C4-2B (cell line): Measurements from ENCODE around the gene RBM47.

Source experiments
- ZFX ChIP-seq: fragments of 450-650 bp; IDR thresholded peaks from 2 replicates; pipeline ENCODE4 v1.6.1; 2017
- TF ChIP-seq, protein P1 (sequence below): fragments of 450-650 bp; conservative IDR thresholded peaks from 2 replicates; pipeline ENCODE4 v1.5.1; 2017; ENCODE audit warnings: mild to moderate bottlenecking

DNA sequence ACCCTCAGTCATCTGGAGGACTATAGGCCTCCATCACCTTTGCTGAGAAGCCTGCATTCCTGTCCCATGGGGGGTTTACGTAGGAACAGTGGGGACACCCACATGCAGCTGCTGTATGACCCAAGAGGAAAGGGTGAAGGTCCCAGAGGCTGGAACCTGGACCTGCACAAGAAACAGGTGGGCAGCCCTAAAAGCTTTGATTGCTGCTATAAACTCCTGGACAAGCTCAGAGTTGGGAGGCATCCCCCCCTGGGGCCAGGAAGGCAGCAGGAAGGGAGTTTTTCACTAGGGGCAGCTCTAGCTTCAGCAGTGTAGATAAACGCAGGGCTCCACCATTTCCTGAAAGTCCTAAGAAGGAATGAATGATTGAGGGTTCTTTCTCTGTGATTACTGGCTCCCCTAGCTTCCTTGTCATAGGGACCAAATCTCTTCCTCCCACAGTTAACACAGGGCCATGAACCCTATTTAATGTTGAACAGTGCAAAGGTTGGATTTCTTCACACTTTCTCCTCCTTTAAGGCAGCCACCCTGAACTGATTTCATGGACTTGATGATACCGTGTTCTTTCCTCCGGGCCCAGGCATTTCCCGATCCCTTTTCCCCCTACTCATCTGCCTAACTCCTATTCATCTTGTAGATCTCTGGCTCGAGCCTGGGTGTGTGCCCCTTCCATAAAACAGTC lies 210.3 kb downstream of the RBM47 start:
- TF ChIP-seq, protein P1, sequence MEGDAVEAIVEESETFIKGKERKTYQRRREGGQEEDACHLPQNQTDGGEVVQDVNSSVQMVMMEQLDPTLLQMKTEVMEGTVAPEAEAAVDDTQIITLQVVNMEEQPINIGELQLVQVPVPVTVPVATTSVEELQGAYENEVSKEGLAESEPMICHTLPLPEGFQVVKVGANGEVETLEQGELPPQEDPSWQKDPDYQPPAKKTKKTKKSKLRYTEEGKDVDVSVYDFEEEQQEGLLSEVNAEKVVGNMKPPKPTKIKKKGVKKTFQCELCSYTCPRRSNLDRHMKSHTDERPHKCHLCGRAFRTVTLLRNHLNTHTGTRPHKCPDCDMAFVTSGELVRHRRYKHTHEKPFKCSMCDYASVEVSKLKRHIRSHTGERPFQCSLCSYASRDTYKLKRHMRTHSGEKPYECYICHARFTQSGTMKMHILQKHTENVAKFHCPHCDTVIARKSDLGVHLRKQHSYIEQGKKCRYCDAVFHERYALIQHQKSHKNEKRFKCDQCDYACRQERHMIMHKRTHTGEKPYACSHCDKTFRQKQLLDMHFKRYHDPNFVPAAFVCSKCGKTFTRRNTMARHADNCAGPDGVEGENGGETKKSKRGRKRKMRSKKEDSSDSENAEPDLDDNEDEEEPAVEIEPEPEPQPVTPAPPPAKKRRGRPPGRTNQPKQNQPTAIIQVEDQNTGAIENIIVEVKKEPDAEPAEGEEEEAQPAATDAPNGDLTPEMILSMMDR: no peak
- TF ChIP-seq ZFX: no peak
